Right atrium auricular region (tissue), 2 donors: Measurements from ENCODE around the gene COL23A1. TPM values are rescaled to one million over a fixed set of nuclear protein-coding genes. Genes with fewer than 3 reads are reported as not detected.

Experiments used
- DNase-seq: peaks from one replicate; pipeline ENCODE4 v3.0.0-alpha.2; 2019; ENCODE audit warnings: low spot score
- H3K27ac ChIP-seq, 2 donors: fragments of 200-600 bp; sonication (generic); 1 replicate in 1 of 2; 2 replicates in 1 of 2; pipeline ENCODE4 v1.5.1; 2016 to 2019
- H3K27me3 ChIP-seq, 2 donors: fragments of 200-600 bp; sonication (generic); one replicate each; pipeline versions ENCODE4 v1.5.1 to v1.6.0; 2017 to 2019
- H3K36me3 ChIP-seq: fragments of 200-600 bp; sonication (generic); one replicate; pipeline ENCODE4 v1.5.1; 2016
- H3K4me1 ChIP-seq, 2 donors: fragments of 200-600 bp; sonication (generic); one replicate each; pipeline versions ENCODE4 v1.5.1 to v1.6.0; 2017 to 2019
- H3K4me3 ChIP-seq, 2 donors: fragments of 200-600 bp; sonication (generic); 1 replicate in 1 of 2; 2 replicates in 1 of 2; pipeline ENCODE4 v1.5.1; 2017 to 2019; ENCODE audit warnings: mild to moderate bottlenecking in 1 of 2, moderate library complexity in 1 of 2
- H3K9me3 ChIP-seq, 2 donors: fragments of 200-600 bp; sonication (generic); one replicate each; pipeline ENCODE4 v1.5.1; 2019
- total RNA-seq, 2 donors: library from RNA; depleted of rRNA; stranded (reverse); fragments of >200 nt; gene quantifications; one replicate each; pipeline ENCODE4 v1.1.0, GENCODE V29; 2016
- TF ChIP-seq, protein P1 (sequence below), 2 donors: fragments of 200-600 bp; sonication (generic); IDR thresholded peaks; one replicate each; pipeline ENCODE4 v1.5.1; 2019; ENCODE audit warnings: antibody characterized with exemption in 2 of 2

Gene COL23A1
- total RNA-seq, 2 donors from 2014 or later: 5.7 to 6.8 TPM

DNA sequence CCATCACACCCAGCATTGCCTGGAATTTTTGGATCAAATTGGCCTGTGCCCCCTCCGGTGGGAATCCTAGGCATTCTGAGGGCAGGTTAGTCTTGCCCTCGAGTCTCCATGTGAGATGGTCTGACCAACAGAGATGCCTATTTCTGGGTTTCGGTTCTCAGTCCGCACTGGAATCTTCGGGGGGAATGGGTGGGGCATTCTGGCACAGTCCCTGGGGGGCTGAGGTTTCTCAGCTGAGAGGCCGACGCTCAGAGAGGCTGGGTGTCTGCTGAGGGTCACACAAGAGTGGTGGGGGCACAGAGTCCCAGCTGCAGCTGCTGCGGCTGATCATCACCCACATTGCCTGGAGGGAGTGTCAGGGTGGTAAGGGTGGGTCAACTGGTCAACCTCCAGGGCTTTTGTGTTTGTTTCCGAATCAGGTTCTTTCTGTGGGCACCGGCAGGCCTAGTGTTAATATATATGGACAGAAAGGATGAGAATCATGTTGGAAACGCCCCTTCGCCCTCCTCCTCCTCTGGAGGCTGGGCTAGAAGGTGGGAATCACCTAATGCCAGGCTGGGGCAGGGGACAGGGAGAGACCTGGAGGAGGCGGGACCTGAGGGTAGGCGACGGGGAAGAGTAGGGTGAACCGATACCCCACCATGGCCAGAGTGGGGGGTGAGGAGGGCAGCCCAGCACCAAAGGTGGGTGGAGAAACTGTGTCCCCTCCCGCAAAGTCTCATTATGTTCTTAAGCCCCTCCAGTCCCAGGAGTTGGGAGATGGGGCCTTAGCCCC, 208.1 kb downstream of the COL23A1 start:
- H3K27me3 ChIP-seq: no peaks in the 10 kb centered on the region
- H3K36me3 ChIP-seq: no peaks in the 10 kb centered on the region
- H3K4me3 ChIP-seq: no peak overlapping the region
- no peak for DNase-seq
- H3K27ac ChIP-seq: no peak overlapping the region
- H3K4me1 ChIP-seq: no peaks in the 10 kb centered on the region
- no peaks in the 10 kb centered on the region for H3K9me3 ChIP-seq
- TF ChIP-seq, protein P1, sequence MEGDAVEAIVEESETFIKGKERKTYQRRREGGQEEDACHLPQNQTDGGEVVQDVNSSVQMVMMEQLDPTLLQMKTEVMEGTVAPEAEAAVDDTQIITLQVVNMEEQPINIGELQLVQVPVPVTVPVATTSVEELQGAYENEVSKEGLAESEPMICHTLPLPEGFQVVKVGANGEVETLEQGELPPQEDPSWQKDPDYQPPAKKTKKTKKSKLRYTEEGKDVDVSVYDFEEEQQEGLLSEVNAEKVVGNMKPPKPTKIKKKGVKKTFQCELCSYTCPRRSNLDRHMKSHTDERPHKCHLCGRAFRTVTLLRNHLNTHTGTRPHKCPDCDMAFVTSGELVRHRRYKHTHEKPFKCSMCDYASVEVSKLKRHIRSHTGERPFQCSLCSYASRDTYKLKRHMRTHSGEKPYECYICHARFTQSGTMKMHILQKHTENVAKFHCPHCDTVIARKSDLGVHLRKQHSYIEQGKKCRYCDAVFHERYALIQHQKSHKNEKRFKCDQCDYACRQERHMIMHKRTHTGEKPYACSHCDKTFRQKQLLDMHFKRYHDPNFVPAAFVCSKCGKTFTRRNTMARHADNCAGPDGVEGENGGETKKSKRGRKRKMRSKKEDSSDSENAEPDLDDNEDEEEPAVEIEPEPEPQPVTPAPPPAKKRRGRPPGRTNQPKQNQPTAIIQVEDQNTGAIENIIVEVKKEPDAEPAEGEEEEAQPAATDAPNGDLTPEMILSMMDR (IDR thresholded peaks at IDR 0.05): no peak

GRCh38 chr5:178381206-178381605, 209.0 kb downstream of the COL23A1 start:
- Histone ChIP-seq H3K27ac (no peak overlapping the region), H3K4me1 (no peaks in the 10 kb centered on the region), H3K27me3 (no peaks in the 10 kb centered on the region), H3K36me3 (no peaks in the 10 kb centered on the region), H3K9me3 (no peaks in the 10 kb centered on the region), H3K4me3 (no peak overlapping the region)
- DNase-seq: no peak
- TF ChIP-seq, protein P1 (IDR thresholded peaks at IDR 0.05): no peak

- no peak for DNase-seq
- no peaks in the 10 kb centered on the region for H3K36me3 ChIP-seq
- H3K27me3 ChIP-seq: no peaks in the 10 kb centered on the region
- H3K4me1 ChIP-seq: no peaks in the 10 kb centered on the region
- TF ChIP-seq, protein P1 (IDR thresholded peaks at IDR 0.05): no peak
- H3K4me3 ChIP-seq: no peak overlapping the region
- H3K27ac ChIP-seq: no peak overlapping the region
- H3K9me3 ChIP-seq: no peaks in the 10 kb centered on the region
These were observed 209.6 kb downstream of the COL23A1 start for GRCh38 chr5:178380541-178381074.

- no peaks in the 10 kb centered on the region for H3K9me3 ChIP-seq
- no peak overlapping the region for H3K4me3 ChIP-seq
- no peak overlapping the region for H3K27ac ChIP-seq
- DNase-seq: no peak
- TF ChIP-seq, protein P1 (IDR thresholded peaks at IDR 0.05): no peak
- H3K27me3 ChIP-seq: no peaks in the 10 kb centered on the region
- no peaks in the 10 kb centered on the region for H3K4me1 ChIP-seq
- H3K36me3 ChIP-seq: no peaks in the 10 kb centered on the region
These were observed 210.1 kb downstream of the COL23A1 start for GRCh38 chr5:178380086-178380485.

DNA sequence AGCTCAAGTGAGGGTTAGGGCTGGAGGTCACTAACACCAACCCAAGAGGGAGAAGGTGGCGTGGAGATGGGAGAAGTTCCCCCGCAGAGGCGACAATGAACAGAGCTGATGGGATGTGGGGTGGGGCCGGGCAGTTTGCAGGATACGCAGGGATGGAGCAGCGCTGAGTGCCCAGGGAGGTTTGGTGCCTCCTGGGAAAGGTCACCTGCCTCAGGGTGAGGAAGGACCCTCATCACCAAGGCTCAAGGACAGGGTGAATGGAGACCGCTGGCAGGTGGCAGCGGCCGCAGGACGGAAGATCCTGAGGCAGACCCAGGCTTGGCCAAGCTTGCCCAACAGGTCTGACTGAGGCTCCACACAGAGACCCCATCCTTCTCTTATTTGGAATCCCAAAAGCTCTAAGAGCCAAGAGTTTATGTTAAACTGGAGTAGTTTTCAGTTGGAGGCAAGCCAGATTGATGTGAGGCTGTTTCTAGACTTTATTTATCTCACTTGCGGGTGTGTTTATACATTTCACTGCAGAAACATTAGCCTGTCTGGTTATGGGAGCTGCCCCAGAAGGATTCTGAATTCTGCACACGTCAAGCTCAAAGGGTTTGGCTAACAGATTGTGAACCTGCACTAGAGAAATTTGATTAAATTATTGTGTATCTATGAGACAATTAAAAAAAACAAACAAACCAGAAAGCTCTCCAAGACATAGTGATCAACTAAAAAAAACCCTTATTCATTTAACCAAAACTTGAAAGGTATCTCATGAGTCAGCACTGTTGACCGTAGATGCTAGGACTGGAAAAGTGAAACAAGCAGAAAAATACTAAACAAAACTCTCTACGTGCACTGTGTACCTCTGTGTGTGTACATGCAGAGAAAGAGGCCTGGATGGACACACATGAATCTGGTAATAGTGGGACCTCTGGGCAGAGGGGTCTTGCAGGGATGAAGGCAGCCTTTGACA, 211.4 kb downstream of the COL23A1 start:
- Histone ChIP-seq H3K27ac (no peak overlapping the region), H3K9me3 (no peaks in the 10 kb centered on the region), H3K4me1 (no peaks in the 10 kb centered on the region), H3K36me3 (no peaks in the 10 kb centered on the region), H3K27me3 (no peaks in the 10 kb centered on the region), H3K4me3 (no peak overlapping the region)
- TF ChIP-seq, protein P1 (IDR thresholded peaks at IDR 0.05): no peak
- DNase-seq: no peak
